GM19463 (cell line): Measurements from ENCODE around the gene RAB17.

Experiments
- ATAC-seq: cut with Tn5 transposase; IDR thresholded peaks from one replicate; pipeline ENCODE4 v1.9.1; 2021; ENCODE audit warnings: mild to moderate bottlenecking, moderate library complexity; ENCODE audit not compliant: unreplicated experiment

RAB17 gene, protein sequence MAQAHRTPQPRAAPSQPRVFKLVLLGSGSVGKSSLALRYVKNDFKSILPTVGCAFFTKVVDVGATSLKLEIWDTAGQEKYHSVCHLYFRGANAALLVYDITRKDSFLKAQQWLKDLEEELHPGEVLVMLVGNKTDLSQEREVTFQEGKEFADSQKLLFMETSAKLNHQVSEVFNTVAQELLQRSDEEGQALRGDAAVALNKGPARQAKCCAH

DNA sequence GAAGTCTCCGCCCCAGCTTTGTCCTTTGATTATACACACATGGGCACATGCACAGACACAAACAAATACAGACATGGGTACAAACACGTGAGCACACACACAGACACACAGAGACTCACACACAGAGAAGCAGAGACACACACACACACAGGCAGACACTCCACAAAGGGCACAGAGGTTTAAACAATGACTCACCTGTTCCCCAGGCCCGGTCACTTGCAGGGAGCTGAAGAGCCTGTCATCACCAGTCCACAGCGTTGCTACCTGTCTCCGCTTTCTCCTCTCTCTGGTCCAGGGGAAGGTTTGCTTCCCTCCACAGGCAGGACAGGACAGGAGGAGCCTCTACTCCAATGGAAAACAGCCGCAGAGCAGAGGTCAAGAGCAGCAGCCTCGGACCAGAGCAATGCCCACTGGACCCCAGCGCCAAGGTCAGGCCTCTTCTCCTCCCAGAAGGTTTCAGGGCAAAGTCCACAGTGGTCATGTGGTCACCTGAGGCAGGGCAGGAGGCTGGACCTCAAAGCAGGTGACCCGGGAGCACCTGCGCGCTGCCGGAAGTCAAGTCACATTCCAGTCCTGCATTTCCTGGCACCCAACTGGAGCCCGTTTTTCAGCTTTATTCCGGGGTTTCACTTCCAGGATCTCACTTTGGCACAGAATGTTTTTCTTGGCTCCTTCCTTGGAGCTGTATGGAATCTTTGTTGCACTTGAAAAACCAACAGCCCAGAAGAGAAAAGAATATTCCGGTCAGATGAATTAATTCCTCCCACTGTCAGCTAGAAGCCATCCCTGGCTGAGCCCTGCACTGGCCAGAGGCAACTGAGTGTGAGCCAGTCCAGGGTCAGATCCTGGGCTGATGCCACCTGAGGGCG, at the start of gene RAB17:
Gene RAB17 (minus strand): TSS at position 463 of the 869 bp plus-strand sequence. CDS start 4,580 bp downstream, outside the sequence.
- no peak for ATAC-seq

DNA sequence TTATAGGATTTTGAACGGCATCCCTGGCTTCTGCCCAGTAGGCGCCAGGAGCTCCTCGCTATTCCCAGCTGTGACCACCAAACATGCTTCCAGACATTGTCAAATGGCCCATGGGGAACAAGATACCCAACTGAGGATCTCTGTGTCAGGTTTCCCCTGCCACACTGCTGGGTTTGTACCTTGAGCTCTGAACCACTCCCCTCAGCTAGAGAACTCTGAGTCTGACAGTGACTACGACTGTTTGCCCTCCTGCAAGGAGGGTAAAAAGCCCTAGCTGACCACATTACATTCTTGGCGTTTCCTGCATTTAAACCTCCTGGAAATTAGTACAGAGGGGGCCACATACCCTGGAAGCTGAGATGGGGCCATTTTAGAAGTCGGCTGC, 49.3 kb upstream of the RAB17 start:
- no peak for ATAC-seq

DNA sequence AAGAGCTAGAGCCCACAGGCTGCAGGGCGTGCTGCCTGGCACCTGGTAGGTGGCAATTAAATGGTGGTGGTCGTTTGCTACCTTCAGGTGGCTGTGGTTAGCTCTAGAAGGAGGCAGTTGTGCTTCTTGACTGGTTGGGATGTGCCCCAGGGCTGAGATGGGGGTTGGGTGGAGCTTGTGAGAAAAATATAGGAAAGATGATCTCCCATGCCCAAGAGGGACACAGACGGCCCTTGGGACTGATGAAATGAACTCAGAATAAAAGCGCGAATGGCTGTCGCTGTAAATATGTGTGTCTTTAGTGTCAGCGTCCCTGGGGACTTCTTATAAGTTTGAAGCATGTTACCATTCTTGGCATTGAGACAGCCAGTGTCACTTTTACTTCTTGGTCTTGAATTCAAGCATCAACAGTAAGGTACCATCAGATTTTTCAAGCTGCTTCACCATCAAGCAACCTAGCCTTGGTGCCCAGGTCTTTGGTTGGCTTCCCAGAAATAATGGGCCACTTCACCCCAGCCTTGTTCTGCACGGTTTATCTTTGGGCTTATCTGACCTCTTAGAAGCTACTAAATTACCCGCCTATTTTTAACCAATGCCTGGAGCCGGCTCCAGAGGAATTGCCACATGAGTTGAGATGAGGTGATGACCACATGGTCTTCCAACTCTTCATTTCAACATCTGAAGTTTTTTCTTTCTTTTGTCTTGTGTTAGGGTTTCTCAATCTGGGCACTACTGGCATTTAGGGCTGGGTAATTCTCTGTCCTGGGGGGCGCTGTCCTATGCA, 48.7 kb upstream of the RAB17 start:
- no peak for ATAC-seq

DNA sequence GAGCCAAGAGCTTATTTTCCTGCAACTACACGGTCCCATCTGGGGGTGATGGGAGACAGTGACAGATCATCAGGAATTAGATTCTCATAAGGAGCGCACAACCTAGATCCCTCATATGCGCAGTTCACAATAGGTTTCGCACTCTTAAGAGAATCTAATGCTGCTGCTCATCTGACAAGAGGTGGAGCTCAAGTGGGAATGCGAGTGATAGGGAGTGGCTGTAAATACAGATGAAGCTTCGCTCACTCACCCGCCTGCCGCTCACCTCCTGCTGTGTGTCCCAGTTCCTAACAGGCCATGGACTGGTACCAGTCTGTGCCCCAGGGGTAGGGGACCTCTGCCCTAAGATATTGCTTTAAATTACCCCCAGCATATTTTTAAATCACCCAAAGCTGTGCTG, 47.6 kb upstream of the RAB17 start:
- no peak for ATAC-seq

DNA sequence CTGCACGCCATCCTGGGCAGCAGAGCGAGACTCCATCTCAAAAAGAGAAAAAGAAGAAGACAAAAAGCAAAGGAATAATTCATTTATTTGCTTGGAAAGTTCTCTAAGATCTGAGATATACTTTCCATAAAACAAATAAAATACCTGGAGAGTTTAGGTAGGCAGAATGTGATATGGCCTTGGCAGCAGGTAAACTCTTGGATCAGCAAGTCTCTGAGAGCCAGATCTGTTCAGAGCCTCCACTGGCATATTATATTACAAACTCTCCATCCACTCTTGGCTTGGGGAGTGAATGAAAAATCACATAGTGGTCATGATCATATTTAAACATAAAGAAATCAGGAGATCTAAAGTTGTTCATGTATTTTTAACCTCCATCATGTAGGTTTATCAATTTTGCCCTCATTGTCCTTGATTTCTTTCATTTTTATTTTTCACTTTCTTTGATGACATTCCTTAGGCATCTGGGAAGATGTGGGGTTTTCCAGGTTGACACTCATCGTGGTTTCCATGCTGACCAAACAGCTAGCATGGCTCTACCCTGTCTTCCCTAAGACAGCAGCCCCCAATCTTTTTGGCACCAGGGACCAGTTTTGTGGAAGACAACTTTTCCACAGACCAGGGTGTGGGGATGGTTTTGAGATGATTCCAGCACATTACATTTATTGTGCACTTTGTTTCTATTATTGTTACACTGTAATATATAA, 47.0 kb upstream of the RAB17 start:
- ATAC-seq = no peak

DNA sequence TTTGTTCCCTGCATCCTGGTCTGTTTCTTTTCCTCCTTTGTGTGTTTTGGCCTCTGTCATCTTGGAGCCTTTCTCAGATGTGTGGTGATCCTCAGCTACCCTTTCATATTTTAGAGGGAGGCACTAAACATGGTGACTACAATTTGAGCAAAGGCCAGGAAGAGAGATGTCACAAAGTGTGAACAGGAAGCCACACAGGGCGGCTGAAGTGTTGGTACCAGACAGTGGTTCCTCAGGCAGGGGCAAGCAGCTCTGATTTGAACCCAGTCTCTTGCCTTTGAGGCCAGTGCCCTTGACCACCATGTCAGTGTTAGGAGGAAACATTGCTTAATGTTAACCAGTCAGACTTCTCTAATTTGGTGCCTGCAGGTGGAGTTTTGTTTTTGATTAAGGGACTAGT, 46.0 kb upstream of the RAB17 start:
- ATAC-seq = no peak

DNA sequence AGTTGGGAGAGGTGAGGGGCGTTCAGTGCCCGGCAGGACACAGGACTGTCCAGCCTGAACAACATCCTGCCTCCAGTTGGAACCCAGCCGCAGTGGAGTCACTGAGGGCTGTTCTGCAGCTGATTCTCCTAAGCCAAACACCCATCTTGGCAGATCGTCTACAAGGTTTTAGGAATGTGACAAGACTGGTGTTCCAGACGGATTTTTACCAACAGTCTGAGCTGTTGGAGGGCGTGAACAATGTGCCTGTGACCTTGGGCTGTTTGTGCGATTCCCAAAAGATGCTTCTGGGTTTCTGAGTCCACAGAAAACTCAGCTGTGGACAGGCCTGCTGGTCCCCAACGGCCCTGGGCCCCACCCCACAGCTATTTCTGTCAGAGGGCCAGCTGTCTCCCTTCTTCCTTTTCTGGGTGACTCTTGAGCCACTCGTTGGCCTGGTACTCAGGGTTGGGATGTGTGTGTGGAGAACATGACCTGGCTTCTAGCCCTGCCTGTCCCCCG, 42.6 kb upstream of the RAB17 start:
- ATAC-seq = no peak

DNA sequence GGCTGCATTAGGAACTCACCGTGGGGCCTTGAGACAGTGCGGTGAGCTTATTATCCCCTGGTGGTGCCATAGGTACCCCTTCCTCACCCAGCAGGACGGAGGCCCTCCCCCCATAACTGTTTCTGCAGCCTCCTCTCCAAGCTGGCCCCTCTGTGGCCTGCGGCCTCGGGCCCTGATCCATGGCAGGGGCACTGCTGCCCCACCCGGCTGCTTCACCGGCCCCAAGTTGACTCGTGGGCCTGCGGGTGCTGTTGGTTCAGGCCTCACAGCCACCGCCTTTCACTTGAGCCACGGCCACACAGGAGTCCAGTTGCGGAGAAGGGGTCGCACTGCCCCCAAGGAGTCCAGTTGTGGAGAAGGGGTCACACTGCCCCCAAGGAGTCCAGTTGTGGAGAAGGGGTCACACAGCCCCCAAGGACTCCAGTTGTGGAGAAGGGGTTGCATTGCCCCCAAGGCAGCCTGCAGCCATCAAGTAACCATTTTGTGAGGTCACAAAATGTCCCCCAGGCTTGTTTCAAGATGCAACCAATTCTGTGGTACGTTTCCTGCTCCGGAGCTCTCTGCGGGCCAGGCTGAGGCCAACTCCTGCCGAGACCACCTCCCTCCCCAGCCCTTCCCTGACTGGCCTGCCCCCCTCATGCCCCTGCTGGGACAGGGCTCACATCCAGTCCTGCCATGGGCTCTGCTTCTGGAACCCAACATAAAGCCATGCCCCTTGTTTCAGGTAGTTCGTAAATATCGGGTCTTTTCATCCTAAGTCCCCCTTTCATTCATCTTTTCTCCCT, 41.5 kb upstream of the RAB17 start:
- no peak for ATAC-seq

DNA sequence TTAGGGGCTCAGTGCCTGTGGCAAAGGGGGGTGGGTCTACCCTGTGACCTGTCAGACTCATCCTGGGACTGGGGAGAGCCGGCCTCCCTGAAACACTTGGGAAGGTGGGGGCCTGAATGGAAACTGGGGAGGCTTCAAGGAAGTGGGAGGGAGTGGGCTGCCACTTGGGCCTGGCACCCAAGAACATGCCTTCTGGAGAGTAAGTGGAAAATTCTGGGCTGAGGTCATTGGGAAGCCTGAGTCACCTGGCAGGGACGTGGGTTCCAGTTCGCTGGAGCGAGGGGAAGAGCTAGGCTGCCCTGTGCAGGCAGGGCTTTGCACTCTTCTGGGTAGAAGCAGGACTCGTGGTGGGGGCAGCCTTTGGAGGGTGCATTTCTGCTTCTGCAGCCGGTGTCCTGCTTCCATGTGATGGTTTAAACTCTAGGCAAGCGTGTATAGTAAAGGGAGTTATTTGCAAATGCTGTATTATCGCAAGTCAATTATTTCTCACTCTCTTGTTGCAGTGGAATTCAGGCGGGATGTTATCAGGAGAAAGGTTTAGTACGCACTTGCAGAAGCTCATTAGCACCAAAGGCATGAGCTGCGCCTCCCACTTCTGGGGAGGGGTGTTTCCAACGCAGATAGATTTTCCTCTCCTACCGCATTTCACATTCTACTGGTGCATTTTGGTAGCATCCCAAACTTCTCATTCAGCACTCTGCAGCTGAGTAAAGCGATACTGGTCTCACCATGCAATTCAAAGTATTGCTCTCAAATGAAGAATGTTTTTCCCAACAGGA, 40.7 kb upstream of the RAB17 start:
- ATAC-seq = no peak

DNA sequence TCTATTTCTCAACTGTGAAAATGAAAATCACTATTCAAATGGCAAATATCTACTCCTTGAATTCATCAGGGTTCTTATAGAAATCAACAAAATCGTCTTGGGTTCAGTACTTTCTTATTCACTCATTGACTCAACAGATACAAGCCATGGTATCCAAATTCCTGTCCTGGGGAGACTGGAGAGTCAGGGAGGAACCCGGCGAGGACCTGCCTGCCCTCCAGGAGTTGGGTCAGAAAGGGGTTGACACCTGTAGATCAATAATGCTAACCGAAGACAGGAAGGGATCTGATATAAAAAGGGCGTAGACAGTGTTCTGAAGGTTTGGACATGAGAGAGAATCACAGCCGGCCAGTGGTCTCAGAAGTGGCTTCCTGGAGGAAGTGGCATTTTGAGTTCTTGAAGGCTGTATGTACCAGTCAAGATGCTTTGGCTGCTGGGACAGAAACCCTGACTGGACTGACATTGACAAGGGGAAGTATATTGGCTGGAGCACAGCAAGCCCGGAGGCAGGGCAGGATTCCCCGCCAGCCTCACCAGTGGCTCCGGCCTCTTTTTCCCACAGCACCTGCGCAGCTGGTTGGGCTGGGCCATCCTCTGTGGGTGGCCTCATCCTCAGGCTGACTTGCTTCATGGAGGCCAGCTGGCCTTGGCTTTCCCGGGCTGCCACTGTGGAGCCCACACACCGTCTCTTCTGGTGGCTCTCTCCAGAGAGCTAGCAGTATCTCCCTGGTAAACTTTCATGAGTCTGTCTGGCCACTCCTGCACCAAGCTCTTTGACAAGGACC, 39.9 kb upstream of the RAB17 start:
- ATAC-seq = no peak

DNA sequence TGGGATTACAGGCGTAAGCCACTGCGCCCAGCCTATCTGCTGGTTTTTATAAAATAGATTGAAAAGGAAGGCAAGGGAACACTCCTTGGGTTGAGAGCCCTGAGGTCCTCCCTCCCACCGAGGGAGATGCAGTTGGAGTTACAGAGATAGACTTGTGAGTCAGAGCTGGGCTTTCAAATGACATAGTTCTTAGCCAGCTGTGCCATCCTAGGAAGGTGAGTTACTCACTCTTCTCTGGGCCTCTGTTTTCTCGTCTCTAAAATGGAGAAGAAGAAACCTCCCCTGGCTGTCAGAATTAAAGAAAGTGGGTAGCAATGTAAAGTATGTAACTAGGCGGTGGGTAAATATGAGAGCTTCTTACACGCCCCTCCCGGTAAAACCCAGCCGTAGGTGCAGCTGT, 39.2 kb upstream of the RAB17 start:
- no peak for ATAC-seq

DNA sequence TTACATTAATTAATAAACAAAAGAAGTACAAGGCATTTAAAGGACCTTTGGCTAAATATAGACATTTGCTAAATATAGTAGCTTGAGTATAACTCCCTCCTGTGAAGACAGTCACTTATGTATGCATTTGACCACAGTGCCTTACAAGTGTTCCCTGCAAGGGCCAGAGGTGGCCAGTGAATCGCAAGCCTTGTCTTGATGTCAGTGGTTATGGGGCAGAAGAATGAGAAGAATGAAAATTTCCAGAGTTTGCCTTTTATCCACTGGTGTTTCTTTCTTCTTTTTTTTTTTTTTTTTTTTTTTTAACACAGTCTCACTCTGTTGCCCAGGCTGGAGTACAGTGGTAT, 38.6 kb upstream of the RAB17 start:
- no peak for ATAC-seq

DNA sequence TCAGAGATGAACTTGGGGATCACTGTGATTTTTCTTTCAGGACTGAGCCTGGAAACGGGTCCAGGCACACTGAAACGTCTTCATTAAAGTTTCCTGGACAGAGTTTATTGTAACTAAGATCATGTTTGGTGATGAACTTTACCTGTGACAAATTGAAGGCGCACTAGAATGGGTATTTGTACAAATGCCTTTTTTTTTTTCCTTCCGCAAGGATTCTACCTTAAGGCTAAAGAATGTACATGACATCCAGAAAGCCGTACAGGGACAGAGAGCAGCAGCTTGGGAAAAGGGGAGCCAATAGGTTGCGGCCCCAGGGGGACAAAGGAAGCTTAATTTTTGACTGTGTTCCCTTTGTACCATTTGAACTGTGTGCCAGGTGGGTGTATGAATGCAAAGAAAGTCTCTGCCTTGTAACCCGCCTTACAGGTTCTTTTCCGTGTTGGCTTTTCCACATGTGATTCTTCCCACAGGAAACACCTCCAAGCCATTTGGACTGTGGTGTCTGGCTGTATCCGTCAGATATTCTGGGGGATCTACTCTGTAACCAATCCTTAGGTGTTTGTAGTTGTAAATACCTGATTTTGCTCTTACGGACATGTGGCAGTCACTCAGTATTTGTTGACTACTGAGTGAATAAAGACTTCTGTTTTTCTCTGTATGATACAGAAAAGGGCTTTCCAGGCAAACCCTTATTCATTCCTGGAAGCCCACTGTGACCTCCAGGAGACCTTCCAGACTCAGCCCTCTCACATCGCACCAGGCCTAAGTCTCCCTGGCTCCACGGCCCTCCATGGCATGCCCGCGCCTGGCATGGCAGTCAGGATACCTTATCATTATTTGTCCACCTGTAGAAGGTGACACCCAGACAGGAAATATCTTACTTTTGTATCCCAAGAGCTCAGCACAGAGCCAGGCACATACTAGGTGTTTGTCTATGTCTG, 38.0 kb upstream of the RAB17 start:
- ATAC-seq = no peak

DNA sequence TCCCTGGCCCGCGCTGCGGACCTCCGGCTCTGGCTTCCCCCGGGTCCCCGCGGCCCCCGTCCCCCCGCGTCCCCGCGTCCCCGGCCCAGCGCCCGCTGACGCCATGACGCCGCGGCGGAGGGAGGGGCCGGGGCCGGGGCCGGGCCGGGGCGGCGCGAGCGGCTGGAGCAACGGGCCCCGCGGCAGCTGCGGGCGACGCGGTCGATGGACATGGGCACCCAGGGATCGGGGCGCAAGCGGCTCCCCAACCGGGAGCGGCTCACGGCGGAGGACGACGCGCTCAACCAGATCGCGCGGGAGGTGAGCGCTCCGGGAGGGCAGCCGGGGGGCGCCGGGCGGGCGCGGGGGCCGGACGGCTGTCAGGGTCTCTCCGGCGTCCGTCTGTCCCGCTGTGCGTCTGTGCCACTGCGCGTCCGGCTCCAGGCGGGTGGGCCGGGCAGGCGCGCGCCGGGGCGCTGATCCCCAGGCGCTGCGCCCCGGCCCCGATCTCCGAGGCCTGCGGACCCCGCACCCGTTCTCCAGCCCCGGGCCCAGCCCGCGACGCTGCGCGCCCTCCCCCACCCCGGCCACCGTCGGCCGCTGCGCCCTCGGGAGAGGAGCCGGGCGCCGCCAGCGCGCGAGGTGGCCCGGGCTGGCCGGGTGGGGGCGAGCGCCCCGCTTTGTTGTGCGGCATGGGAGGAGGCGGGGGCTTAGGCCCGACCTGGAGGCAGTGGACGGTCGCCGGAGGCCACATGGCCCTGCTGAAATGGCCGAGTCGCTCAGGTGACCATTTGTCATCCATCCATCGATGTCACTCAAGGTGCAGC, 37.1 kb upstream of the RAB17 start, which contains the start of gene LRRFIP1:
Gene LRRFIP1 (plus strand): TSS at position 147 of the 806 bp plus-strand sequence. CDS start 58 bp downstream, at position 205.
- ATAC-seq = no peak

DNA sequence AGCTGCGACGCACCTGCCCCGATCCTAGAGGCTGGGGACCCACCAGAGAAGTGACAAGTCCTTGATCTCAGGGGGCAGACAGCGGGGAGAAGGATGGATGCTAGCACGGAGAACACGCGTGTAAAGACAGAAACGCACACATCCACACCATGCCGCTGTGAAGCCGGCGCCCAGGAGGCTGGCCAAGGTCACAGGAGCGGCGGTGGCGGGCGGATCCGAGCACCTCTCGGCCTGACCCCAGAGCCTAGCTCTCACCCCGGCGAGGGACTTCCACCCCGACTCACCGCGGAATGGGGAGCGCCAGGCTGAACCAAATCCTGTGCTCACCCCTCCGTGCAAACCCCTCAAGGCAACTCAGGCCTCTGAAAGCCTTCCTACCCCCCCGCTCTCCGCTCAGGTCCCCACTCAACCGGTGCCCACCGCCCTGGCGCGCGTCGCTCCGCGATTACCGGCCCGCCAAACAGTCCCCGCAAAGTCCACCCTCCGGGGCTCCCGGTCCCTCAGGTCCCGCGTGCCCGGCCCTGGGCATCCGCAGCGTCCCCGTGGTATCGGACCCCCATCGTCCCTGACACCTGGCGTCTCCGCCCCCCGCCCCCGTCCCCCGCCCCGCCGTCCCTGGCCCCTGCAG, 36.4 kb upstream of the RAB17 start:
- ATAC-seq = no peak

DNA sequence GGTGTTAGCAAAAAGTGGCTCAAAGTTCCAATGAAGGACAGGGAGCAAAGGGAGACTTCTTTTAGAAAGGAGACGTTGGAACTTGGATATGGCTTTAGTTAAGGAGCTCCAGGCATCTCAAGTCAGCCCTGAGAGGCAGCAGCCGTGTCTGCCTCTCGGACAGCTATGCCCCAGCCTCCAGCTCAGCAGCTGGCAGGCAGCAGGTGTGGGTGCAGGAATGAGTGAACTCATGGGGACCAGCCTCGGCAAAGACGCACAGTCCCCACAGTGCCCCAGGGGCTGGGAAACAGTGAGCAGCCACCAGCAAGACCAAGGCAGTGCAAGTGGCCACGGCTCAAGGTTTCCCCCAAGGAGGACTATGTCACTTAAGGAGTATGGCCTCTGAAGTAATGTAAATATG, 35.2 kb upstream of the RAB17 start:
- ATAC-seq = no peak
